OCI-LY7 (cell line): ENCODE measurements around the gene LINC01488. TPM values are rescaled to one million over a fixed set of nuclear protein-coding genes. Genes with fewer than 3 reads are reported as not detected.

ENCODE experiments used
- BruUV-seq: library from RNA; stranded (reverse); fragments of 400-500 nt; replicated peaks from 2 replicates; lab custom pipeline; 2021; lab: Mats Ljungman, UMichigan
- CTCF ChIA-PET: fragments of 300-600 bp; sonication (Branson Sonifier 250); formaldehyde crosslinking; loops from one replicate; lab custom pipeline; 2022; ENCODE audit warnings: antibody characterized with exemption; ENCODE audit not compliant: unreplicated experiment; lab: Charles Lee
- POLR2A ChIA-PET: fragments of 300-600 bp; sonication (Branson Sonifier 250); formaldehyde crosslinking; loops from one replicate; lab custom pipeline; 2022; ENCODE audit warnings: antibody characterized with exemption; lab: Charles Lee
- DNase-seq: peaks from one replicate; pipeline ENCODE4 v3.0.0-alpha.2; 2015; ENCODE audit warnings: low spot score
- H2AFZ ChIP-seq: fragments of 200-600 bp; sonication (generic), shearing (Covaris generic); 2 replicates; pipeline ENCODE4 v1.6.1; 2014; ENCODE audit warnings: mild to moderate bottlenecking, antibody characterized with exemption, low read length, moderate library complexity
- H3K27ac ChIP-seq: fragments of 200-600 bp; sonication (generic); 2 replicates; pipeline ENCODE4 v1.5.1; 2014; ENCODE audit warnings: mixed run types, low read depth, mild to moderate bottlenecking, moderate library complexity, low read length, inconsistent platforms; ENCODE audit not compliant: poor library complexity, severe bottlenecking
- H3K36me3 ChIP-seq: fragments of 200-600 bp; sonication (generic); 2 replicates; pipeline ENCODE4 v1.6.1; 2014; ENCODE audit warnings: mild to moderate bottlenecking, antibody characterized with exemption, low read length, moderate library complexity, mixed read lengths; ENCODE audit not compliant: insufficient read depth
- H3K4me1 ChIP-seq: fragments of 200-600 bp; sonication (generic); 2 replicates; pipeline ENCODE4 v1.5.1; 2014; ENCODE audit warnings: mild to moderate bottlenecking, low read length; ENCODE audit not compliant: insufficient read depth, poor library complexity, severe bottlenecking
- H3K4me2 ChIP-seq: fragments of 200-600 bp; sonication (generic); 2 replicates; pipeline ENCODE4 v1.6.1; 2014; ENCODE audit warnings: mild to moderate bottlenecking, low read length
- H3K4me3 ChIP-seq: fragments of 200-600 bp; sonication (generic); 2 replicates; pipeline ENCODE4 v1.5.1; 2014; ENCODE audit warnings: mild to moderate bottlenecking, low read depth, low read length; ENCODE audit not compliant: poor library complexity, severe bottlenecking
- H3K79me2 ChIP-seq: fragments of 200-600 bp; sonication (generic); 2 replicates; pipeline ENCODE4 v1.6.1; 2016; ENCODE audit warnings: low read depth, mild to moderate bottlenecking, low read length, moderate library complexity, mixed read lengths; ENCODE audit not compliant: insufficient read depth
- H3K9me2 ChIP-seq: fragments of 200-600 bp; sonication (generic); 2 replicates; pipeline ENCODE4 v1.6.1; 2016; ENCODE audit warnings: mild to moderate bottlenecking, low read length, mixed read lengths; ENCODE audit not compliant: insufficient read depth
- H3K9me3 ChIP-seq: fragments of 200-600 bp; sonication (generic); 2 replicates; pipeline ENCODE4 v1.6.1; 2014; ENCODE audit warnings: mild to moderate bottlenecking, mixed run types, low read length, mixed read lengths
- H4K20me1 ChIP-seq: fragments of 200-600 bp; sonication (generic); 2 replicates; pipeline ENCODE4 v1.6.1; 2014; ENCODE audit warnings: mild to moderate bottlenecking, antibody characterized with exemption, low read length, moderate library complexity, mixed read lengths; ENCODE audit not compliant: insufficient read depth
- CTCF ChIP-seq: fragments of 200-600 bp; sonication (generic); conservative IDR thresholded peaks from 2 replicates; pipeline ENCODE4 v1.5.1; 2014; ENCODE audit warnings: mild to moderate bottlenecking, antibody characterized with exemption, low read length, moderate library complexity, mixed read lengths
- EZH2phosphoT487 ChIP-seq: fragments of 200-600 bp; sonication (generic); IDR thresholded peaks from 2 replicates; pipeline ENCODE4 v1.6.1; 2018; ENCODE audit warnings: low read depth, borderline replicate concordance, mild to moderate bottlenecking, mixed run types, antibody characterized with exemption, low read length, moderate library complexity, mixed read lengths
- intact Hi-C: fragments of 100-400 bp; cut with micrococcal nuclease; formaldehyde crosslinking; loops from one replicate; pipeline ENCODE4 v1.10.0; 2022; ENCODE audit not compliant: unreplicated experiment
- total RNA-seq, 2 experiments: library from RNA; depleted of rRNA in 1 of 2; stranded (reverse); fragments of >200 nt in 1 of 2; shearing (Covaris generic) in 1 of 2; gene quantifications; 2 replicates each; pipeline ENCODE4 v1.2.3, GENCODE V29; 2014 to 2022

Gene LINC01488
- total RNA-seq, 2 experiments from 2014 or later: not detected

GRCh38 chr11:69475866-69476471, 5.5 kb upstream of the LINC01488 start:
- Histone ChIP-seq H4K20me1 (no peaks in the 10 kb centered on the region), H2AFZ (no peak overlapping the region), H3K9me3 (no peaks in the 10 kb centered on the region), H3K4me1 (no peaks in the 10 kb centered on the region), H3K36me3 (no peaks in the 10 kb centered on the region), H3K9me2 (no peaks in the 10 kb centered on the region), H3K4me3 (no peak overlapping the region), H3K4me2 (no peak overlapping the region), H3K27ac (no peak overlapping the region), H3K79me2 (no peaks in the 10 kb centered on the region)
- ChIA-PET CTCF (no interaction called here), POLR2A (no interaction called here)
- BruUV-seq: no TSS peak
- intact Hi-C loops: no loop called here
- TF ChIP-seq CTCF (no peak), EZH2phosphoT487 (no peak)
- DNase-seq: no peak

GRCh38 chr11:69476509-69476961, 4.9 kb upstream of the LINC01488 start:
- no peaks in the 10 kb centered on the region for H3K9me3 ChIP-seq
- DNase-seq: no peak
- POLR2A ChIA-PET: no interaction called here
- no peaks in the 10 kb centered on the region for H4K20me1 ChIP-seq
- no peak for TF ChIP-seq CTCF
- TF ChIP-seq EZH2phosphoT487: no peak
- H3K79me2 ChIP-seq: no peaks in the 10 kb centered on the region
- no peaks in the 10 kb centered on the region for H3K36me3 ChIP-seq
- no peaks in the 10 kb centered on the region for H3K4me1 ChIP-seq
- no peak overlapping the region for H3K4me2 ChIP-seq
- H3K27ac ChIP-seq: no peak overlapping the region
- H3K9me2 ChIP-seq: no peaks in the 10 kb centered on the region
- H3K4me3 ChIP-seq: no peak overlapping the region
- CTCF ChIA-PET: no interaction called here
- no TSS peak for BruUV-seq
- H2AFZ ChIP-seq: no peak overlapping the region
- intact Hi-C loops: no loop called here

GRCh38 chr11:69477086-69477485, 4.4 kb upstream of the LINC01488 start:
- Histone ChIP-seq H2AFZ (no peak overlapping the region), H3K79me2 (no peaks in the 10 kb centered on the region), H3K4me2 (no peak overlapping the region), H3K9me2 (no peaks in the 10 kb centered on the region), H3K27ac (no peak overlapping the region), H3K36me3 (no peaks in the 10 kb centered on the region), H3K4me1 (no peaks in the 10 kb centered on the region), H3K4me3 (no peak overlapping the region), H4K20me1 (no peaks in the 10 kb centered on the region), H3K9me3 (no peaks in the 10 kb centered on the region)
- CTCF ChIA-PET: no interaction called here
- no peak for TF ChIP-seq EZH2phosphoT487
- TF ChIP-seq CTCF: no peak
- intact Hi-C loops: no loop called here
- no TSS peak for BruUV-seq
- DNase-seq: no peak
- POLR2A ChIA-PET: no interaction called here
